Activated CD4-positive, alpha-beta T cell treated with anti-CD3 and anti-CD28 coated beads, Interleukin-2, amount 50 U/mL, for 1 hour (primary cell): ENCODE data around the gene RGMB.

ENCODE experiments used
- DNase-seq: peaks from one replicate; pipeline ENCODE4 v3.0.0-alpha.2; 2020

RGMB gene

DNA sequence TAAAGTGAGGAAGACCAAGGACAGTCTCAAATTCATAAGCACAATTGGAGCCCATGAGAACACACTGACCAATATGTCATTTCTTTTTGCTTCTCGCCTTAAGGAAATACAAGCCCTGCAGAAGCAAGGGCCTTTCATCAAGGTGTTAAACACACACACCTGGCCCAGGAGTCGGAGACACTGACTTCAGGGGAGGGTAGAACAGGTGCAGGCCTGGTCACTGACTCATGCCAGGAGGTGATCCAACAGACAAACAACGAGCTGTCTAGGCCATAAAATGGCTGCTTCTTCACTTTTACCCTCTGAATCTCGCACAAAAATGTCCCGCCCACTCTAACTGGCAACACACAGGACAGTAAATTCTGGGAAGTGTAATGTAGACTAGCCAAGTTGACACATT lies 62.7 kb downstream of the RGMB start:
- DNase-seq, result no peak

DNA sequence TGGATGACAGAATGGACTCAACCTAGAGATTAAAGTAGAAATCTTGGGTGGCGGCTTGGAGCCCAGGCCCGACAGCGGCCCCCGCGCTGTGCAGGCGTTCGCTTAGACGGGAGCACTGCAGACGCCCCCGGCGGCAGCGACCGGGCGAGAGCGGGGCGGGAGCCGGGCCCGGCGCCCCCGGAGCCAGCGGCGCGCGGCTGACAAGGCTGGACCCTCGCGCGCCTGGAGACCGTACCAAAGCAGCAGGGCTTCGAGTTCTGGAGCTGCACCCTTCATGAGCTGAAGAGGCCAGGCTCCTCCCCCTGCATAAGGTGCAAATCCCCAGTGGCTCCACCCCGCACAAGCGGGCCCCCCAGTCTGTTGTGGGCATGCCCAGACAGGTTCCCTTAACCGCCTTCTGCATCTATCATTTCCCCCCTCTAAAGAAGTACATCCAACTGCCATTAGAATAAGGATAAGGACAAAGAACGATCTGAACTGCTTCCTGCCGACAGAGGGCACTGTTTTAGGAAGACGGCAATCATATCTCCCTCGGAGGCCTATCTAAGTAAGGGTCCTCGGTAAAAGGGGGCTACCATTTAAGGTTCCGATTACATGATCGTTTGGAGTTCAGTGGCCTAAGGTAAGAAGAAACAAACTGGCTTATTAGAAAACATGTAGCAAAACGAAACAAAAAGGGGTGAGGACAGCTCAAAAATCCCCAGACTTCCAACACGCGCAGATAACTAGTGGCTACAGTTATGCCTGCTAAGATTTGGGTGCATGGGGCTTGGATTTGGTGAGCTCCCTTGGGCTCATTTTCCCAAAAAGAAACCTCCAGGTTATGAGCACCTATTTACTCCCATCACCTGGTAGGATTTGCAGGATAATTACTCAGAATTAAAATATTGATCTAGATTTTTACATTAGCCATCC lies 66.3 kb downstream of the RGMB start:
- DNase-seq, result no peak

DNA sequence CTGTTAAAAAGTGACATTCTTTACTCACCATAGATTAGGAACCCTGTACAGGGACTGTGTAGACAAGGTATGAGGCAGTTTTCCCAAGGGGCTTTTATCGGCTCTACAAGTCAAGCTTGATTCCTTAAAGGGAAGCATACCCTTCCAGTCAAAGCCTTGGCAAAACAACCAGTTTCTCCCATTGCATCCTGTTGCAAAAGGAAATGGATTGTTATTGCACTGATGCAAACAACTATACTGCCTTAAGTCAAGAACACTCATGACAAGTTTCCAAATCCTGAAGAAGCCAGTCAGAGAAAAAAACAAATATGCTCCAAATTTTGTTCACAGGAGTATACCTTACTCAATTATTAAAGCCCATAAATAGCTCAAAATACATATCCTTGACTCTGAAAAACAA lies 67.5 kb downstream of the RGMB start:
- no peak for DNase-seq

DNA sequence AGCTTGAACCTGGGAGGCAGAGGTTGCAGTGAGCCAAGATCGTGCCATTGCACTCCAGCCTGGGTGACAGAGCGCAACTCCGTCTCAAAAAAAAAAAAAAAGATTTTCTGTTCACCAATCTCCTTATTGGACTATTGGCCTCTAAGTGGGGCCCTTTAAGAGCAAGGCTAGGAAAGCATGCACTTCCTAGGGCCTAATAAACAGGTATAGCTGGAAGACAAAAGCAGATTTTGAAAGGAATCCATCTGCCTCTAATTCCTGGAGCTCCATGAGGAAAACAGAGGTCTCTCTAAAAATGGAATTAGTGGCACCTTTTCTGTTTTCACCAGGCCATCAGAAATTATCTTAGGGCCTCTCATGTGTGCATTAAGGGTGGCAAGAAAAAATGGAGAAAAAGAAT lies 70.0 kb downstream of the RGMB start:
- DNase-seq, result no peak

DNA sequence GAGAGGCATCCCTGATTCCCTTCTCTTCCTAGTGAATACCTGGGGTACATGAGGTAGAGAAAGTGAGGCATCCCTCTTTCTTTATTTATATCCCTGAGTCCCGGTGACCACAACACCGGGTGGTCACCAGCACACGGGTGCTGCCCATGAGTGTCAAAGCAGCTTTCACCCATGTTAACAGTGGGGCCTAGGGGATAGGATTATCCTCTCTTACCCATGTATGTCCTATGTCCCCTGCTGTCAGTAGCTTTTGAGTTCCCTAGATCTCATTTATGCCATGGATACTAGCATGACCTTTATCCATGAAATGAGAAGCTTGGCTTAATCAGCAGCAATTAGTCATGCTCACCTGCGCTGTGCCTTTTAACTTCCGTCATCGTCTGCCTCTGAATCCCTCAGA lies 71.4 kb downstream of the RGMB start:
- DNase-seq, result no peak

DNA sequence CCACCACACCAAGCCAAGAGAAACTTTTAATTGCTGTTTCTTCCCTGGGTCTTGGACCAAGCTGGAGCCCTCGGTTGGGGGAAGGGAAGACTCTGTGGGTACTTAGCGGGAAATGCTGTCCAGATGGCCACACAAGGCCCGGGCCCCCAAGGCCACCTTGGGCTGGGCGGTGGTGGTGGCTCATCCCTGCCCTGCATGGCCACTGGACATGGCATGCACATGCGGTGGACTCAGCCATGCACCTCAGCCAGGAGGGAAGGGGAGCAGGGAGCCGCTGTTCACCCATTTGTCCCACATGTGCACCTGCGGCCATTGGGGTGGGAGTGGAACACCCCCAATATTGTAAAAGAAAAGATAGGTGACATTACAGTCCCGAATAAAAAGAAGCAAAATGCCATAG lies 72.4 kb downstream of the RGMB start:
- no peak for DNase-seq
